K562 (cell line): Measurements from ENCODE around the gene CTXND1. TPM values are rescaled to one million over a fixed set of nuclear protein-coding genes. Genes with fewer than 3 reads are reported as not detected.

Experiments
- ATAC-seq: fragments of 200-7000 bp; cut with Tn5 transposase; 3 replicates; pipeline ENCODE4 v1.9.1; 2020; ENCODE audit warnings: moderate library complexity
- BruUV-seq: library from RNA; stranded (reverse); fragments of 400-500 nt; replicated peaks from 2 replicates; lab custom pipeline; 2021; lab: Mats Ljungman, UMichigan
- CTCF ChIA-PET: fragments of 300-600 bp; formaldehyde crosslinking; extraction: SDS; loops from one replicate; lab custom pipeline; 2021; ENCODE audit warnings: low intra/inter-chr PET ratio; lab: Yijun Ruan, JAX
- POLR2A ChIA-PET: fragments of 300-600, 350-650 bp; sonication (Branson Sonifier 250); formaldehyde crosslinking; extraction: SDS; loops from one replicate; lab custom pipeline; 2021; ENCODE audit warnings: antibody characterized with exemption, inconsistent platforms; lab: Yijun Ruan, JAX
- DNase-seq, 4 experiments: peaks; one replicate each; pipeline versions ENCODE4 v3.0.0 to v3.0.0-alpha.2; 2011 to 2018; ENCODE audit warnings: low spot score in 3 of 4, mixed read lengths in 3 of 4; ENCODE audit errors: extremely low read depth in 1 of 4
- FAIRE-seq: peaks from 2 replicates; lab custom pipeline; 2011; peaks lifted over from hg19 to GRCh38; lab: Jason Lieb, UNC
- H2AFZ ChIP-seq: 2 replicates; pipeline ENCODE4 v1.6.0; 2011; ENCODE audit warnings: low read depth, low read length, control low read depth, inconsistent platforms
- H3K27ac ChIP-seq: fragments of 200-600 bp; 3 replicates; pipeline ENCODE4 v1.8.0; 2011; ENCODE audit warnings: low read depth, mild to moderate bottlenecking, control low read depth, inconsistent platforms, low read length, moderate library complexity, mixed read lengths; ENCODE audit errors: extremely low read depth
- H3K27me3 ChIP-seq, 2 experiments: fragments of 300-600 bp in 1 of 2; 2 replicates in 1 of 2; 3 replicates in 1 of 2; pipeline versions ENCODE4 v1.6.0 to v1.8.0; 2011; ENCODE audit warnings: inconsistent platforms in 2 of 2, low read length in 2 of 2, mild to moderate bottlenecking in 1 of 2, mixed read lengths in 1 of 2, moderate library complexity in 1 of 2; ENCODE audit not compliant: control insufficient read depth in 2 of 2, insufficient read depth in 2 of 2
- H3K36me3 ChIP-seq: fragments of 300-600 bp; 3 replicates; pipeline ENCODE4 v1.8.0; 2011; ENCODE audit warnings: mild to moderate bottlenecking, low read length, inconsistent platforms; ENCODE audit not compliant: control insufficient read depth, insufficient read depth
- H3K4me1 ChIP-seq, 2 experiments: fragments of 200-600 bp in 1 of 2; replicated peaks in 1 of 2; 2 replicates in 1 of 2; 3 replicates in 1 of 2; pipeline versions ENCODE4 v1.5.1 to v1.8.0; 2011; ENCODE audit warnings: inconsistent platforms in 2 of 2, low read length in 2 of 2, mild to moderate bottlenecking in 1 of 2, mixed read lengths in 1 of 2, moderate library complexity in 1 of 2; ENCODE audit not compliant: control insufficient read depth in 2 of 2, insufficient read depth in 2 of 2
- H3K4me2 ChIP-seq: 2 replicates; pipeline ENCODE4 v1.6.1; 2011; ENCODE audit warnings: low read length, control low read depth, inconsistent platforms, mixed read lengths; ENCODE audit not compliant: insufficient read depth
- H3K4me3 ChIP-seq: fragments of 200-600 bp; sonication (generic), shearing (Covaris generic); 2 replicates; pipeline ENCODE4 v1.5.1; 2016; ENCODE audit warnings: control low read depth, inconsistent platforms
- H3K79me2 ChIP-seq: fragments of 200-600 bp; 3 replicates; pipeline ENCODE4 v1.8.0; 2011; ENCODE audit warnings: low read length, inconsistent platforms; ENCODE audit not compliant: control insufficient read depth, insufficient read depth
- H3K9ac ChIP-seq, 2 experiments: 2 replicates each; pipeline versions ENCODE4 v1.6.0 to v1.6.1; 2011; ENCODE audit warnings: low read depth in 2 of 2, low read length in 2 of 2, control low read depth in 1 of 2, inconsistent platforms in 1 of 2, mild to moderate bottlenecking in 1 of 2, mixed read lengths in 1 of 2; ENCODE audit not compliant: insufficient read depth in 1 of 2
- H3K9me1 ChIP-seq: one replicate; pipeline ENCODE4 v1.6.0; 2011; ENCODE audit warnings: inconsistent platforms, mild to moderate bottlenecking, low read length, moderate library complexity; ENCODE audit not compliant: control insufficient read depth, insufficient read depth
- H3K9me3 ChIP-seq: replicated peaks from 2 replicates; pipeline ENCODE4 v1.5.1; 2011; ENCODE audit warnings: low read depth, low read length, inconsistent platforms; ENCODE audit not compliant: control insufficient read depth, insufficient read depth
- H4K20me1 ChIP-seq: replicated peaks from 2 replicates; pipeline ENCODE4 v1.6.1; 2011; ENCODE audit warnings: low read length, inconsistent platforms, mixed read lengths; ENCODE audit not compliant: control insufficient read depth, insufficient read depth
- CREM ChIP-seq: IDR thresholded peaks from 2 replicates; pipeline ENCODE4 v1.6.1; 2014; ENCODE audit warnings: antibody characterized with exemption, low read depth
- E2F1 ChIP-seq: sonication (generic); formaldehyde crosslinking; IDR thresholded peaks from 2 replicates; pipeline ENCODE4 v1.8.1; 2023; ENCODE audit warnings: mild to moderate bottlenecking, missing genetic modification reagents, moderate library complexity
- ELK3 ChIP-seq: fragments of 450-650 bp; formaldehyde crosslinking; IDR thresholded peaks from 2 replicates; pipeline ENCODE4 v1.4.0; 2020; ENCODE audit warnings: mild to moderate bottlenecking
- GABPA ChIP-seq: fragments of 200-800 bp; sonication (Bioruptor generic); conservative IDR thresholded peaks from 2 replicates; pipeline ENCODE4 v1.6.1; 2016; ENCODE audit warnings: low read depth, missing genetic modification characterization, missing compliant biosample characterization
- GMEB1 ChIP-seq: fragments of 250-450 bp; sonication (Bioruptor Pico); IDR thresholded peaks from 2 replicates; pipeline ENCODE4 v1.4.0; 2020; ENCODE audit warnings: mild to moderate bottlenecking
- ZBTB7A ChIP-seq: IDR thresholded peaks from 2 replicates; pipeline ENCODE4 v1.6.1; 2011; ENCODE audit warnings: low read depth, mild to moderate bottlenecking, low read length, moderate library complexity, borderline replicate concordance; ENCODE audit not compliant: control insufficient read depth
- WGBS: fragments of 100-300 bp; shearing (Covaris generic); methylation state at CpG from one replicate; pipeline ENCODE4 v1.1.6; 2016; ENCODE audit warnings: low coverage, mixed read lengths; ENCODE audit not compliant: insufficient coverage; ENCODE audit errors: missing lambda C conversion rate; 5-methylcytosine and 5-hydroxymethylcytosine counted together
- in situ Hi-C: fragments of 300-500 bp; cut with MboI; formaldehyde crosslinking; loops from 4 replicates; pipeline ENCODE4 v1.15.0; 2018; ENCODE audit warnings: inconsistent platforms, mixed read lengths
- intact Hi-C: fragments of 100-400 bp; cut with micrococcal nuclease; formaldehyde crosslinking; loops from 2 replicates; pipeline ENCODE4 v1.14.2; 2022
- polyA plus RNA-seq, 8 experiments: library from polyadenylated mRNA; depleted of rRNA in 4 of 8; stranded (reverse) in 5 of 8; unstranded in 3 of 8; fragments of >200 nt; fragmentation: Nextera tagmentation in 2 of 8; fragmentation: Illumina TruSeq in 1 of 8; extraction: Ambion mirVana in 2 of 8; extraction: Trizol in 1 of 8; gene quantifications; 2 replicates each; pipeline versions ENCODE4 v1.2.1 to v1.2.3, GENCODE V29; 2011 to 2014; ENCODE audit warnings: inconsistent platforms in 1 of 8, missing spikeins in 1 of 8
- total RNA-seq, 7 experiments: library from RNA; depleted of rRNA in 6 of 7; stranded (reverse); fragments of >200 nt in 6 of 7; fragmentation: Illumina TruSeq in 2 of 7; extraction: Trizol in 2 of 7; gene quantifications; 2 replicates each; pipeline versions ENCODE4 v1.2.1 to v1.2.3, GENCODE V29; 2011 to 2021; ENCODE audit warnings: low replicate concordance in 1 of 7

Gene CTXND1
- total and polyA plus RNA-seq, 9 of the 15 experiments (the other 6 are each of a cell fraction or from before 2014, with no cell fraction given) = 0.04 TPM; not detected in 7

- ChIA-PET POLR2A (no interaction called here), CTCF (no interaction called here)
- no peaks in the 10 kb centered on the region for H3K9me1 ChIP-seq
- intact Hi-C loops = no loop called here
- in situ Hi-C loops = no loop called here
- 0 out of 2 replicates have a peak, but pooled peaks cover 8% of the 10 kb centered on the region for H4K20me1 ChIP-seq
- H3K36me3 ChIP-seq = no peaks in the 10 kb centered on the region
- no TSS peak for BruUV-seq
- FAIRE-seq (no peak), DNase-seq (no peak), ATAC-seq (no peak)
- H3K4me3 ChIP-seq = no peak overlapping the region
- H3K4me2 ChIP-seq = no peak overlapping the region
- no peak overlapping the region for H3K9ac ChIP-seq
- no peak overlapping the region for H3K27ac ChIP-seq
- 0% methylated on average over 3 of the region's 3 CpGs for WGBS
- no peak overlapping the region for H2AFZ ChIP-seq
- H3K4me1 ChIP-seq = no peaks in the 10 kb centered on the region
- H3K79me2 ChIP-seq = no peaks in the 10 kb centered on the region
- H3K9me3 ChIP-seq = no peaks in the 10 kb centered on the region
- H3K27me3 ChIP-seq = peaks cover 26 to 38% of the 10 kb centered on the region in 2 experiments; a peak in 4 of 5 replicates
- TF ChIP-seq ELK3 (no peak), GABPA (no peak), ZBTB7A (no peak), CREM (no peak), E2F1 (CRISPR knock-in tag) (no peak), GMEB1 (CRISPR knock-in tag) (no peak)
These were observed 44.1 kb downstream of the CTXND1 start for GRCh38 chr15:80207887-80208286.
